Uterus (tissue), 4 donors: Measurements from ENCODE around the gene SF3A2. TPM values are rescaled to one million over a fixed set of nuclear protein-coding genes. Genes with fewer than 3 reads are reported as not detected.

ENCODE experiments used
- DNase-seq, 2 donors: peaks; one replicate each; pipeline ENCODE4 v3.0.0-alpha.2; 2019 to 2020
- H3K27ac ChIP-seq, 2 donors: fragments of 200-600 bp; sonication (generic); 1 replicate in 1 of 2; 2 replicates in 1 of 2; pipeline ENCODE4 v1.5.1; 2016 to 2018
- H3K27me3 ChIP-seq, 2 donors: fragments of 200-600 bp; sonication (generic); one replicate each; pipeline ENCODE4 v1.5.1; 2018 to 2019; ENCODE audit warnings: control low read depth in 1 of 2
- H3K36me3 ChIP-seq, 2 donors: fragments of 200-600 bp; sonication (generic); one replicate each; pipeline ENCODE4 v1.5.1; 2019; ENCODE audit warnings: control low read depth in 1 of 2
- H3K4me1 ChIP-seq, 2 donors: fragments of 200-600 bp; sonication (generic); one replicate each; pipeline ENCODE4 v1.5.1; 2018 to 2019; ENCODE audit warnings: control low read depth in 1 of 2
- H3K4me3 ChIP-seq, 2 donors: fragments of 200-600 bp; sonication (generic); 1 replicate in 1 of 2; 2 replicates in 1 of 2; pipeline ENCODE4 v1.5.1; 2018 to 2019; ENCODE audit warnings: mild to moderate bottlenecking in 1 of 2
- H3K9me3 ChIP-seq, 2 donors: fragments of 200-600 bp; sonication (generic); one replicate each; pipeline ENCODE4 v1.5.1; 2019; ENCODE audit warnings: control low read depth in 1 of 2
- POLR2A ChIP-seq, 2 donors: fragments of 450-650 bp; IDR thresholded peaks; one replicate each; pipeline ENCODE4 v1.6.1; 2016; ENCODE audit warnings: antibody characterized with exemption in 2 of 2, mild to moderate bottlenecking in 1 of 2, moderate library complexity in 1 of 2
- intact Hi-C: fragments of 100-400 bp; cut with DNase I; formaldehyde crosslinking; loops from one replicate; pipeline ENCODE4 v1.15.1; 2023; ENCODE audit warnings: low total_unique reads
- total RNA-seq, 4 donors: library from RNA; depleted of rRNA in 3 of 4; stranded (reverse); fragments of >200 nt in 3 of 4; gene quantifications; one replicate each; pipeline versions ENCODE4 v1.1.0 to v1.2.4, GENCODE V29; 2014 to 2023
- TF ChIP-seq, protein P1 (sequence below), 4 experiments: fragments of 200-600 bp in 2 of 4; fragments of 450-650 bp in 2 of 4; sonication (generic) in 2 of 4; IDR thresholded peaks; one replicate each; pipeline ENCODE4 v1.5.1; 2016 to 2019; ENCODE audit warnings: antibody characterized with exemption in 4 of 4, mild to moderate bottlenecking in 2 of 4, moderate library complexity in 1 of 4
- donor health status: DM: yes; HTN: yes; CAD: no.

Gene SF3A2
- total RNA-seq, 4 donors from 2014 or later: 33.2 to 107 (median 50.6) TPM

DNA sequence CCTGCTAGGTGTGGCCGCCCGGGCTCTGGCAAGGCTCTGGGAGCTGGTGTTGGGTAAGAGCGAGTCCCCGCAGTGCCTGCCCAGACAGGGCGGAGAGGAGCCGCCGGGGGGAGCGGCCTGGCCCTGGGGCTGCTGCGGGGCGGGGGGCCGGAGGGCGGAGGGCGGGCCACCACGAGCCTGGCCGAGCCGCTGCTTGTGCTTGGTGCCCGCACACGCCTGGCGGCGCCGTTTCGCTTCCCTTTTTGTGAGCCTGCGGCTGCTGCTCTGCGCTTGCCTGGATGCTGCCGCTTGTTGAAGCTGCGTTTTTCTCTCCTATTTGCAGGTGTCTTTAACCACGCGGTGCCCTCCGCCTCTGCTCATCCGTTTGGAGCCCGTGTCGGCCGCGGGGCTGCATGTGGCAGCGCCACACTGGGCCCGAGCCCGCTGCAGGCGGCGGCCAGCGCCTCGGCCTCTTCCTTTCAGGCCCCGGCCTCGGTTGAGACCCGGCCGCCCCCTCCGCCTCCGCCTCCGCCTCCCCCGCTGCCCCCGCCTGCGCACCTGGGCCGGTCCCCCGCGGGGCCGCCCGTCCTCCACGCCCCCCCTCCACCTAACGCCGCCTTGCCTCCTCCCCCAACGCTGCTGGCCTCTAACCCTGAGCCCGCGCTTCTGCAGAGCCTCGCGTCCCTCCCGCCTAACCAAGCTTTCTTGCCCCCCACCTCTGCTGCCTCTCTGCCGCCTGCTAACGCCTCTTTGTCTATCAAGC lies 9.0 kb upstream of the SF3A2 start:
- Histone ChIP-seq H3K9me3 (no peaks in the 10 kb centered on the region), H3K27me3 (no peaks in the 10 kb centered on the region), H3K27ac (no peak overlapping the region), H3K4me1 (no peaks in the 10 kb centered on the region), H3K36me3 (no peaks in the 10 kb centered on the region), H3K4me3 (no peak overlapping the region)
- intact Hi-C loops: no loop called here
- TF ChIP-seq, protein P1, sequence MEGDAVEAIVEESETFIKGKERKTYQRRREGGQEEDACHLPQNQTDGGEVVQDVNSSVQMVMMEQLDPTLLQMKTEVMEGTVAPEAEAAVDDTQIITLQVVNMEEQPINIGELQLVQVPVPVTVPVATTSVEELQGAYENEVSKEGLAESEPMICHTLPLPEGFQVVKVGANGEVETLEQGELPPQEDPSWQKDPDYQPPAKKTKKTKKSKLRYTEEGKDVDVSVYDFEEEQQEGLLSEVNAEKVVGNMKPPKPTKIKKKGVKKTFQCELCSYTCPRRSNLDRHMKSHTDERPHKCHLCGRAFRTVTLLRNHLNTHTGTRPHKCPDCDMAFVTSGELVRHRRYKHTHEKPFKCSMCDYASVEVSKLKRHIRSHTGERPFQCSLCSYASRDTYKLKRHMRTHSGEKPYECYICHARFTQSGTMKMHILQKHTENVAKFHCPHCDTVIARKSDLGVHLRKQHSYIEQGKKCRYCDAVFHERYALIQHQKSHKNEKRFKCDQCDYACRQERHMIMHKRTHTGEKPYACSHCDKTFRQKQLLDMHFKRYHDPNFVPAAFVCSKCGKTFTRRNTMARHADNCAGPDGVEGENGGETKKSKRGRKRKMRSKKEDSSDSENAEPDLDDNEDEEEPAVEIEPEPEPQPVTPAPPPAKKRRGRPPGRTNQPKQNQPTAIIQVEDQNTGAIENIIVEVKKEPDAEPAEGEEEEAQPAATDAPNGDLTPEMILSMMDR (IDR thresholded peaks at IDR 0.05): no peak
- no peak for TF ChIP-seq POLR2A (IDR thresholded peaks at IDR 0.05)
- DNase-seq: no peak

DNA sequence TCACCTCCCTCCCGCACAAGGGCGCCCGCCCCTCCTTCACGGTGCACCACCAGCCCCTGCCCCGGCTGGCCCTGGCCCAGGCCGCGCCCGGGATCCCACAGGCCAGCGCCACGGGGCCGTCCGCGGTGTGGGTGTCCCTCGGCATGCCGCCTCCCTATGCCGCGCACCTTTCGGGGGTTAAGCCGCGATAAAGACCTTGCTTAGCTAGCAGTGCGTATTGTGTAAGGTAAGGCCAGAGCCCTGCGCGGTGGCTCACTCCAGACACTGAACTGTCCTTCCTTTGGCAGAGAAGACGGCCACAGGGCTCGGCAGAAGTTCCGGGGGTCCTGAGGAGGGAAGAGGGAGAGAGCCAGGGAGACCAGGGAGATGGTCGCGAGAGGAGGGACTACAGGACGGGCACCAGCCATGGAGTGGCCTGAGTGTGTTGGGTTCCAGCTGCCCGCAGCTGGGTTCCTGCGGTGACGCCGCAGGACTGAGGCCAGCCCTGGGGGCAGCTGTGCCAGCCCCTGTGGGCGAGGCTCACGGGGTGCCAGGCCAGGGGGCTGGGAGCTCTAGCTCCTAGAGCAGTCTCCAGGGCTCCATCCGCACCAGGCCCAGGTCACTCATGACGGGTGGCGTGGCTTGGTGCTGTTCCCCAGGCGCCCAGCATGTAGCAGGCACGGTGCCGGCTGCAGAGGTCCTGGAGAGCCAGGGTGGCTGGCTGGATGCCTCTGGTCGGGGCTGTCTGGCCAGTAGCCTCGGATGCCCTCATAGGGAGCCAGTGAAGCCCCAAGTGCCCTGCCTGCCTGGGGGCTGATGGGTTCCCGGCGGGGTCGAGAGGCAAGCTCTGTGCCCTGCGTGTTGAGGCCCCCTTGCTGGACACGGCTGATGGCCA lies 8.2 kb upstream of the SF3A2 start:
- H3K4me3 ChIP-seq: no peak overlapping the region
- no peaks in the 10 kb centered on the region for H3K4me1 ChIP-seq
- intact Hi-C loops: no loop called here
- H3K36me3 ChIP-seq: no peaks in the 10 kb centered on the region
- DNase-seq: no peak
- no peak overlapping the region for H3K27ac ChIP-seq
- H3K27me3 ChIP-seq: no peaks in the 10 kb centered on the region
- no peak for TF ChIP-seq POLR2A (IDR thresholded peaks at IDR 0.05)
- TF ChIP-seq, protein P1 (IDR thresholded peaks at IDR 0.05): no peak
- H3K9me3 ChIP-seq: no peaks in the 10 kb centered on the region

DNA sequence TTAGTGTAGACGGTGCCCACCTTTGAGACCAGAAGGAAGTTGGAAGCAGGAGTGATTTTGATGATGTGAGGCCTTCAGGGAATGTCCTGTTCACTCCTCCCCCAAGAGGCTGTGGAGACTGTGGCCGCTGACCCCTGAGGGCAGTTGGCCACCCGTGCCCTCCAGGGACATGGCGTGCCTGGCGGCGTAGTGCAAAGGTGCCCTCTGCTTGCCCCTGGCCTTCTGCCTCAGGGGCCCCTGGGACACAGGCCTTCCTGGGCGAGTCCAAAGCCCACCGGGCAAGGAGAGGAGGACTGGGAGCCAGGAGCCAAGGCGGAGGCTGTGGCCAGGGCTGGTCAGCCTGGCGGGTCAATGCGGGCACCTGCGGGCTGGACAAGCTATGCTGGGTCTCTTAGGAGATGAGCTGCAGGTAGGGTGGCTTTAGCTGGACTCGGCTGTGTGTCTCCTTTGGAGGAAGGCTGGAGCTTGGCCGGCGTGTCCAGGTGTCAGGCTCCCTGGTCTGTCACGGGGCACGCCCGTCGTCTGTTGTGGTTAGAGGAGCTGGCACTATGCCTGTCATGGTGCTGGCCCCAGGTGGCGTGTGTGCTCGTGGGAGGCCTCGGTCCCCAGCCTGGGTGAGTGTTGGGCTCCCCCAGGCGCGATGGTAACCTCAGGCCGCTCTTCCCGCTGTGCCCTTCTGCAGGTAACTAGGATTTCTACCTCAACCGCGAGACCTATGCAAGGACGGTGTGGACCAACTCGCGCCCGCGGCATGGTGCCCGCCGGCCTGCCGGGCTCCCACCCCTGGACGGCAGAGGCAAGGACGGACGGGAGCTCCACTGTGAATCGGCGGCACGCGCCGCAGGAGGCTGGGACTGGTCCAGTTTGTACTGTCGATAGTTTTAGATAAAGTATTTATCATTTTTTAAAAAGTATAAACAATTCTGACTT lies 7.3 kb upstream of the SF3A2 start:
- intact Hi-C loops: no loop called here
- Histone ChIP-seq H3K36me3 (no peaks in the 10 kb centered on the region), H3K27me3 (no peaks in the 10 kb centered on the region), H3K4me1 (peaks cover 0 to under 1% of the 10 kb centered on the region in 2 donors), H3K27ac (no peak overlapping the region), H3K4me3 (no peak overlapping the region), H3K9me3 (no peaks in the 10 kb centered on the region)
- TF ChIP-seq, protein P1 (IDR thresholded peaks at IDR 0.05): no peak
- no peak for TF ChIP-seq POLR2A (IDR thresholded peaks at IDR 0.05)
- DNase-seq: no peak

DNA sequence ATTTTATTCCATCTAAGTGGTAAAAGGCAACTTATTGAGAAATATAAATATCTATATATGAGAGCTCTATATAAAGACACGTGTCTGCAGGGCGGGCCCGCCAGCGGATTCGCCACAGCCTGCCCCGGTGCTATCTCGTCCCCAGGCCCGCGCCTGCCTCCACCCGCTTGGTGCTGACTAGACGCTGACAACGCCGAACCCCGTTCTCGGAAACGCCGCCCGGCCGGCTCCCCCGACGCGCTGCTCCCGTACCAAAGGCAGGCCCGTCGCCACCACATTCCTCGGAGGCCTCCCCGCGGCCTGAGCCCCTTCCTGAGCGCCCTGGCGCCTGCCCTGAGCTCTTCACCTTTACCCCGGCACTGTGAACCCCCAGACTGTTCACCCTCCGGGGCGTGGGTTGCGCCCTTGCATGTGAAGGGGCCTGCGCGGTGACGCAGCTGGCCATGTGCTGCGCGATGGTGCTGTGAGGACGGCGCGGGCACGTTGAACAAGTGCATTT lies 6.5 kb upstream of the SF3A2 start:
- intact Hi-C loops: no loop called here
- H3K4me1 ChIP-seq: peaks cover 0 to 7% of the 10 kb centered on the region in 2 donors
- H3K36me3 ChIP-seq: no peaks in the 10 kb centered on the region
- DNase-seq: no peak
- H3K4me3 ChIP-seq: no peak overlapping the region
- H3K27me3 ChIP-seq: no peaks in the 10 kb centered on the region
- TF ChIP-seq POLR2A (IDR thresholded peaks at IDR 0.05): no peak
- TF ChIP-seq, protein P1 (IDR thresholded peaks at IDR 0.05): no peak
- H3K9me3 ChIP-seq: no peaks in the 10 kb centered on the region
- no peak overlapping the region for H3K27ac ChIP-seq
